ENCODE results near the gene SPTBN1. TPM values are rescaled to one million over a fixed set of nuclear protein-coding genes. Genes with fewer than 3 reads are reported as not detected.

Gene SPTBN1
- total and polyA plus RNA-seq, 2 donors (not counting 3 experiments of a cell fraction or from before 2014, with no cell fraction given): 63.3 to 320 TPM

- BruUV-seq (replicated peaks): no TSS peak
- CTCF ChIA-PET: interaction anchor here (0.6 to 1.9 kb wide), 3 partner anchors 15 to 824 kb away, joined by 3 to 6 read pairs (median 5); no protein-coding TSS in a partner anchor
- Histone ChIP-seq H3K4me3 (replicated peaks in 1 of 3; ENCODE audit: insufficient read depth in 1 of 3, low read depth in 1 of 3, low read length in 3 of 3) (no peak overlapping the region), H3K9ac (replicated peaks; ENCODE audit: extremely low read depth, insufficient read depth, low read length) (no peak overlapping the region), H3K27me3 (ENCODE audit: control insufficient read depth in 2 of 2, insufficient read depth in 2 of 2, low read length in 2 of 2) (no peaks in the 10 kb centered on the region), H3K27ac (ENCODE audit: insufficient read depth, low read depth, low read length) (no peak overlapping the region), H3K9me1 (replicated peaks; ENCODE audit: control insufficient read depth, extremely low read depth, insufficient read depth, low read length) (no peaks in the 10 kb centered on the region), H3K9me3 (replicated peaks; ENCODE audit: control insufficient read depth, insufficient read depth, low read length) (no peaks in the 10 kb centered on the region), H2AFZ (ENCODE audit: low read depth, low read length) (no peak overlapping the region), H3K36me3 (ENCODE audit: control insufficient read depth in 2 of 2, extremely low read depth in 1 of 2, insufficient read depth in 2 of 2, low read length in 2 of 2) (peaks cover 46% of the 10 kb centered on the region in 2 experiments), H3K4me1 (ENCODE audit: control insufficient read depth, extremely low read depth, insufficient read depth, low read length) (peaks cover 13% of the 10 kb centered on the region), H3K79me2 (ENCODE audit: control insufficient read depth, insufficient read depth, low read length) (peaks cover 28% of the 10 kb centered on the region), H3K4me2 (ENCODE audit: insufficient read depth, low read length) (no peak overlapping the region), H4K20me1 (replicated peaks; ENCODE audit: control insufficient read depth, extremely low read depth, insufficient read depth, low read length) (no peaks in the 10 kb centered on the region)
- intact Hi-C loops (cut with micrococcal nuclease): loop anchor here (10.0 kb wide), 1 partner anchor 415 kb away; no protein-coding TSS in a partner anchor
- TF ChIP-seq MYC (IDR thresholded peaks at IDR 0.05; ENCODE audit: low read depth, low read length): no peak
- no peak for TF ChIP-seq EZH2 (IDR thresholded peaks at IDR 0.05; ENCODE audit: borderline replicate concordance, low read depth, low read length, severe bottlenecking)
- no peak for TF ChIP-seq CTCF (IDR thresholded peaks at IDR 0.05; ENCODE audit: extremely low read depth in 1 of 2, insufficient read depth in 1 of 2, low read depth in 1 of 2, low read length in 2 of 2)
- TF ChIP-seq JUN (IDR thresholded peaks at IDR 0.05; ENCODE audit: borderline replicate concordance, insufficient read depth, insufficient read length, low read depth): no peak
- no peak for TF ChIP-seq MAX (IDR thresholded peaks at IDR 0.05; ENCODE audit: insufficient read depth, insufficient read length)
- no peak for TF ChIP-seq FOS (IDR thresholded peaks at IDR 0.05; ENCODE audit: borderline replicate concordance, insufficient read depth, low read length)
- TF ChIP-seq POLR2A (IDR thresholded peaks at IDR 0.05; ENCODE audit: low read depth, low read length): no peak
- dilution Hi-C loops (cut with MboI; ENCODE audit: extremely low pct_ligation_motif_present, low sequenced_read_pairs): no loop called here
- DNase-seq (ENCODE audit: low read depth, low spot score): no peak
- FAIRE-seq: peak; percentile 44
- POLR2A ChIA-PET: no interaction called here
Measured at GRCh38 chr2:54619660-54620231, 163.6 kb downstream of the SPTBN1 start.
